ENCODE data around the gene MEA1. TPM values are rescaled to one million over a fixed set of nuclear protein-coding genes. Genes with fewer than 3 reads are reported as not detected.

Gene MEA1
- 10 to 100 TPM; 95.7 to 98.6 (median 96.8) TPM for total RNA-seq

- peaks cover 17% of the 10 kb centered on the region for H3K36me3 Mint-ChIP-seq (ENCODE audit: insufficient read depth)
- H3K4me1 Mint-ChIP-seq (ENCODE audit: low read depth): peaks cover 56% of the 10 kb centered on the region
- no peaks in the 10 kb centered on the region for H3K9me3 Mint-ChIP-seq
These were observed at the start of gene MEA1, which contains the start of gene KLHDC3 for GRCh38 chr6:43013843-43014433. Gene MEA1, minus strand, starts transcription at chr6:43013946. Its CDS starts 133 bp downstream, at chr6:43013813. Gene KLHDC3, plus strand, starts transcription at chr6:43014249. Its CDS starts 2,944 bp downstream, at chr6:43017193.

GRCh38 chr6:43062818-43063217 is 49.1 kb upstream of the MEA1 start:
- H3K4me1 Mint-ChIP-seq (ENCODE audit: low read depth): peaks cover 31% of the 10 kb centered on the region
- H3K36me3 Mint-ChIP-seq (ENCODE audit: insufficient read depth): peaks cover 29% of the 10 kb centered on the region
- no peak for ATAC-seq
- no peak overlapping the region for H3K4me3 Mint-ChIP-seq
- DNase-seq: no peak
- H3K27me3 Mint-ChIP-seq (ENCODE audit: low read depth): no peaks in the 10 kb centered on the region
- H3K9me3 Mint-ChIP-seq: no peaks in the 10 kb centered on the region

More at GRCh38 chr6:43013843-43014433, at the start of gene MEA1, which contains the start of gene KLHDC3:
- DNase-seq: peak; percentile 98
- H3K27me3 Mint-ChIP-seq (ENCODE audit: low read depth): no peaks in the 10 kb centered on the region
- H3K4me3 Mint-ChIP-seq: peak within 1 kb of the TSS; percentile 95
- peak; percentile 93 to 94 for ATAC-seq

- no peak for ATAC-seq
- DNase-seq: no peak
- peaks cover 32% of the 10 kb centered on the region for H3K4me1 Mint-ChIP-seq (ENCODE audit: low read depth)
- H3K9me3 Mint-ChIP-seq: no peaks in the 10 kb centered on the region
- H3K27me3 Mint-ChIP-seq (ENCODE audit: low read depth): no peaks in the 10 kb centered on the region
- peaks cover 29% of the 10 kb centered on the region for H3K36me3 Mint-ChIP-seq (ENCODE audit: insufficient read depth)
- H3K4me3 Mint-ChIP-seq: no peak overlapping the region
These were observed 48.1 kb upstream of the MEA1 start for GRCh38 chr6:43061861-43062260.

GRCh38 chr6:43060755-43061633 is 47.2 kb upstream of the MEA1 start:
- Mint-ChIP-seq H3K4me3 (peak overlapping the region; percentile 87), H3K36me3 (ENCODE audit: insufficient read depth) (peaks cover 25% of the 10 kb centered on the region), H3K27me3 (ENCODE audit: low read depth) (no peaks in the 10 kb centered on the region), H3K9me3 (no peaks in the 10 kb centered on the region), H3K4me1 (ENCODE audit: low read depth) (peaks cover 32% of the 10 kb centered on the region)
- ATAC-seq (no peak), DNase-seq (no peak)

GRCh38 chr6:43060034-43060754 is 46.4 kb upstream of the MEA1 start:
- DNase-seq: no peak
- Mint-ChIP-seq H3K36me3 (ENCODE audit: insufficient read depth) (peaks cover 29% of the 10 kb centered on the region), H3K27me3 (ENCODE audit: low read depth) (no peaks in the 10 kb centered on the region), H3K4me3 (peak overlapping the region; percentile 87), H3K4me1 (ENCODE audit: low read depth) (peaks cover 32% of the 10 kb centered on the region), H3K9me3 (no peaks in the 10 kb centered on the region)
- no peak for ATAC-seq

GRCh38 chr6:43059168-43060033 is 45.7 kb upstream of the MEA1 start, which contains the start of the genes KLC4 and MRPL2:
Gene KLC4, plus strand, starts transcription at chr6:43059631. Its CDS starts 1,705 bp downstream, at chr6:43061336.
Gene MRPL2, minus strand, starts transcription at chr6:43059434. Its CDS starts 53 bp downstream, at chr6:43059381.
- H3K9me3 Mint-ChIP-seq: no peaks in the 10 kb centered on the region

GRCh38 chr6:43058531-43058930 is 44.8 kb upstream of the MEA1 start:
- Mint-ChIP-seq H3K4me1 (ENCODE audit: low read depth) (peaks cover 37% of the 10 kb centered on the region), H3K4me3 (peak overlapping the region; percentile 87), H3K36me3 (ENCODE audit: insufficient read depth) (peaks cover 23% of the 10 kb centered on the region), H3K9me3 (no peaks in the 10 kb centered on the region), H3K27me3 (ENCODE audit: low read depth) (no peaks in the 10 kb centered on the region)
- DNase-seq (no peak), ATAC-seq (no peak)

More at GRCh38 chr6:43059168-43060033, 45.7 kb upstream of the MEA1 start, which contains the start of the genes KLC4 and MRPL2:
- Mint-ChIP-seq H3K36me3 (ENCODE audit: insufficient read depth) (peaks cover 25% of the 10 kb centered on the region), H3K27me3 (ENCODE audit: low read depth) (no peaks in the 10 kb centered on the region), H3K4me1 (ENCODE audit: low read depth) (peaks cover 32% of the 10 kb centered on the region), H3K4me3 (peak within 1 kb of the TSS; percentile 87)
- DNase-seq (peak; percentile 96), ATAC-seq (peak; percentile 98)

GRCh38 chr6:43055966-43056365 is 42.2 kb upstream of the MEA1 start:
- H3K27me3 Mint-ChIP-seq (ENCODE audit: low read depth): no peaks in the 10 kb centered on the region
- DNase-seq: no peak
- no peak for ATAC-seq
- H3K9me3 Mint-ChIP-seq: no peaks in the 10 kb centered on the region
- peaks cover 48% of the 10 kb centered on the region for H3K4me1 Mint-ChIP-seq (ENCODE audit: low read depth)
- H3K4me3 Mint-ChIP-seq: no peak overlapping the region
- peaks cover 16% of the 10 kb centered on the region for H3K36me3 Mint-ChIP-seq (ENCODE audit: insufficient read depth)

- ATAC-seq: no peak
- H3K4me1 Mint-ChIP-seq (ENCODE audit: low read depth): peaks cover 40% of the 10 kb centered on the region
These were observed 40.6 kb upstream of the MEA1 start for GRCh38 chr6:43054206-43054943.

GRCh38 chr6:43053545-43054205 is 39.9 kb upstream of the MEA1 start, which contains the start of gene CUL7:
Gene CUL7, minus strand, starts transcription at chr6:43053851. Its CDS starts 1,063 bp downstream, at chr6:43052788.
- Mint-ChIP-seq H3K36me3 (ENCODE audit: insufficient read depth) (peaks cover 25% of the 10 kb centered on the region), H3K4me1 (ENCODE audit: low read depth) (peaks cover 36% of the 10 kb centered on the region), H3K27me3 (ENCODE audit: low read depth) (no peaks in the 10 kb centered on the region), H3K4me3 (peak within 1 kb of the TSS; percentile 96), H3K9me3 (no peaks in the 10 kb centered on the region)
- DNase-seq (peak; percentile 83), ATAC-seq (peak; percentile 100)

More at GRCh38 chr6:43054206-43054943, 40.6 kb upstream of the MEA1 start:
- Mint-ChIP-seq H3K4me3 (peak overlapping the region; percentile 96), H3K9me3 (no peaks in the 10 kb centered on the region), H3K36me3 (ENCODE audit: insufficient read depth) (peaks cover 22% of the 10 kb centered on the region), H3K27me3 (ENCODE audit: low read depth) (no peaks in the 10 kb centered on the region)
- DNase-seq: no peak

GRCh38 chr6:43052842-43053544 is 39.2 kb upstream of the MEA1 start:
- peak overlapping the region; percentile 96 for H3K4me3 Mint-ChIP-seq
- no peaks in the 10 kb centered on the region for H3K9me3 Mint-ChIP-seq
- peaks cover 29% of the 10 kb centered on the region for H3K4me1 Mint-ChIP-seq (ENCODE audit: low read depth)
- H3K27me3 Mint-ChIP-seq (ENCODE audit: low read depth): no peaks in the 10 kb centered on the region
- DNase-seq (no peak), ATAC-seq (peak; percentile 15 to 27)
- peaks cover 25% of the 10 kb centered on the region for H3K36me3 Mint-ChIP-seq (ENCODE audit: insufficient read depth)
